WERI-Rb-1 (cell line): ENCODE data around the gene VSIG10L2.

Experiments used
- DNase-seq: peaks from one replicate; pipeline ENCODE4 v3.0.0-alpha.2; 2020
- H3K27ac ChIP-seq: fragments of 250-450 bp; sonication (Bioruptor Pico); 2 replicates; pipeline ENCODE4 v1.5.1; 2020; ENCODE audit warnings: mild to moderate bottlenecking, moderate library complexity
- H3K27me3 ChIP-seq: fragments of 250-450 bp; sonication (Bioruptor Pico); 2 replicates; pipeline ENCODE4 v1.5.1; 2021; ENCODE audit warnings: mild to moderate bottlenecking, low read depth, moderate library complexity; ENCODE audit not compliant: insufficient read depth, severe bottlenecking
- H3K36me3 ChIP-seq: fragments of 250-450 bp; sonication (Bioruptor Pico); 2 replicates; pipeline ENCODE4 v1.5.1; 2020; ENCODE audit warnings: mild to moderate bottlenecking, moderate library complexity
- H3K4me3 ChIP-seq: 2 replicates; pipeline ENCODE4 v1.5.1; 2011; ENCODE audit warnings: low read depth, mild to moderate bottlenecking, control low read depth, low read length
- H3K9me3 ChIP-seq: fragments of 250-450 bp; sonication (Bioruptor Pico); 2 replicates; pipeline ENCODE4 v1.5.1; 2021; ENCODE audit warnings: mild to moderate bottlenecking, moderate library complexity; ENCODE audit not compliant: severe bottlenecking
- TF ChIP-seq, protein P1 (sequence below): IDR thresholded peaks from 2 replicates; pipeline ENCODE4 v1.5.1; 2011; ENCODE audit warnings: low read depth, mild to moderate bottlenecking, control low read depth, inconsistent platforms, low read length

VSIG10L2 gene

DNA sequence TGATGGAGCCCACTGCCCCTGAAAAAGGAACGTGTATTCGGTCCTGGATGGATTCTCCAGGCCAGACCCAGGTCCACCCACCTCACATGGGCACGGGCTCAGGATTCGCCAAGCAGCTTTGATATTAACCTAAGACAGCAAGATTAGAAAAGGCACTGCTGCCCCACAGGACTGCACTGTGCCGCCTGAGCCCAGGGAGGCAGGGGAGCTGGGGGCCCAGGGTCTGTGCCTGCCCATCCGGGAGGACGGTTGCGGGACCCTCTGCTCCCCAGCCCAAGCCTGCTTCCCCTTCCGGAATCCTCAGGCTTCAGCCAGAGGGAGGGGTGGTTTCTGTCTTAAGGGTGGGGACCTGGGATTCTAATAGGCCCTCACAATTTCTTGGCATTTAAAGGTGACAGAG lies 13.5 kb upstream of the VSIG10L2 start:
- no peaks in the 10 kb centered on the region for H3K27me3 ChIP-seq

DNA sequence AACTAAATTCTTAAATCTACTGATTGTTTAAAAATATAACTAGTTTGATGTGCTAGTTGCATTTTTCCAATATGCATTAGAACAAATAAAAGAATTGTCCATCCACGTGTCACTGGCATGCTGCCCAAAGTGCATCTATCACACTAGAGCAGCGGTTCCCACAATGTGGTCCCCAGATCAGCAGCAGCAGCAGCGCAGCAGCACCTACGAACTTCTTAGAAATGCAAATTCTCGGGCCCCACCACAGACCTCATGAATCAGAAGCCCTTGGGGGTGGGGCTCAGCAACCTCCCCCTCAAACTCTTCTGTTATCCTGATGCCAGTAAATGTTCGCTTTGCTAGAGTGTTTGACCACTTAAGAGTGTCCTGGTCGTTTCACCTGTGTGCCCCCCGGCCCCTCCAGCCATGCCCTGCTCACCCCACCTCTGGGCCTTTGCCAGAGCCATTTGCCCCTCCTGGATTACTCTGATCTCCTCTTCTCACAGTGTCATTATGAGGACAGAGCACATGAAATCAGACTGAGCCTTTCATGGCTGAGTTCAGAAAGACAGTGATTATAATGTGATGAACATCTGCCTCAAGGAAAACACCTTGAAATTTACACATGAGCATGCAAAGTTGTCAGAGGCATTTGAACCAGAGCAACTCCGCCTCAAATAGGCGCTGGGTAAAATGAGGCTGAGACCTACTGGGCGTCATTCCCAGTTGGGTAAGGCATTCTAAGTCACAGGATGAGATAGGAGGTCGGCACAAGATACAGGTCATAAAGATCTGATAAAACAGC lies 12.6 kb upstream of the VSIG10L2 start:
- TF ChIP-seq, protein P1, sequence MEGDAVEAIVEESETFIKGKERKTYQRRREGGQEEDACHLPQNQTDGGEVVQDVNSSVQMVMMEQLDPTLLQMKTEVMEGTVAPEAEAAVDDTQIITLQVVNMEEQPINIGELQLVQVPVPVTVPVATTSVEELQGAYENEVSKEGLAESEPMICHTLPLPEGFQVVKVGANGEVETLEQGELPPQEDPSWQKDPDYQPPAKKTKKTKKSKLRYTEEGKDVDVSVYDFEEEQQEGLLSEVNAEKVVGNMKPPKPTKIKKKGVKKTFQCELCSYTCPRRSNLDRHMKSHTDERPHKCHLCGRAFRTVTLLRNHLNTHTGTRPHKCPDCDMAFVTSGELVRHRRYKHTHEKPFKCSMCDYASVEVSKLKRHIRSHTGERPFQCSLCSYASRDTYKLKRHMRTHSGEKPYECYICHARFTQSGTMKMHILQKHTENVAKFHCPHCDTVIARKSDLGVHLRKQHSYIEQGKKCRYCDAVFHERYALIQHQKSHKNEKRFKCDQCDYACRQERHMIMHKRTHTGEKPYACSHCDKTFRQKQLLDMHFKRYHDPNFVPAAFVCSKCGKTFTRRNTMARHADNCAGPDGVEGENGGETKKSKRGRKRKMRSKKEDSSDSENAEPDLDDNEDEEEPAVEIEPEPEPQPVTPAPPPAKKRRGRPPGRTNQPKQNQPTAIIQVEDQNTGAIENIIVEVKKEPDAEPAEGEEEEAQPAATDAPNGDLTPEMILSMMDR = no peak
- no peaks in the 10 kb centered on the region for H3K36me3 ChIP-seq
- H3K4me3 ChIP-seq = no peak overlapping the region
- no peak for DNase-seq
- H3K27ac ChIP-seq = no peak overlapping the region
- no peaks in the 10 kb centered on the region for H3K27me3 ChIP-seq
- no peaks in the 10 kb centered on the region for H3K9me3 ChIP-seq

More for the DNA sequence above, 13.5 kb upstream of the VSIG10L2 start:
- DNase-seq = no peak
- Histone ChIP-seq H3K27ac (no peak overlapping the region), H3K4me3 (no peak overlapping the region), H3K36me3 (no peaks in the 10 kb centered on the region), H3K9me3 (no peaks in the 10 kb centered on the region)
- TF ChIP-seq, protein P1 = no peak

DNA sequence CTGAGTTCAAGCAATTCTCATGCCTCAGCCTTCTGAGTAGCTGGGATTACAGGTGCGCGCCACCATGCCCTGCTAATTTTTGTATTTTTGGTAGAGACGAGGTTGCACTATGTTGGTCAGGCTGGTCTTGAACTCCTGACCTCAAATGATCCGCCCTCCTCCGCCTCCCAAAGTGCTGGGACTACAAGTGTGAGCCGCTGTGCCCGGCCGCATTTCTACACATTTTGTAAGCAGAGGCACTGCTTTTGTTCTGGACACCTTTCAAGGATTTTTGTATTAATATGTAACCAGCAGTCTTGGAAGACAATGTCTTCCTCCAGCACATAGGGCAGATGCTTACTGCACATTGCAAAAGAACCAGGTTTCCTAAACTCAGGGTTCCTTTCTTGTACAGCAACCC lies 11.4 kb upstream of the VSIG10L2 start:
- H3K9me3 ChIP-seq = no peaks in the 10 kb centered on the region

DNA sequence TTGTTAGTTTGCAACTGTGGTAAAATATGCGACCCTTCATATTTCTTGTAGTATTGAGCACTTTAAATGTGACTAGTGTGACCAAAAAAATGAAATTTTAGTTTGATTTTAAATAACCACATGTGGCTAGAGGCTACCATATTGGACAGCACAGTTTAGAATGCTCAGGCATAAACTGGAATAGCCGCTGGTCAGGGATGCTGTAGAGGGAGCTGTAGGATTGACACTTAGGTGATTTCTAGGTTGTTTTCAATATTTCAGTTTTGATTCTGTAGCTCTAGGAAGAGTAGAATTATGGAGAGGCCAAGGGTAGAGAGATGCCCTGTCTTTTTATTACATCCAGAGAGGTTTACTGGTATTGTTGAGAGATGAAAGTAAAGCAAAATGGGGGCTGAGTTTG lies 10.8 kb upstream of the VSIG10L2 start:
- no peak for DNase-seq
- H3K27ac ChIP-seq = no peak overlapping the region
- TF ChIP-seq, protein P1 = 0 out of 2 replicates have a peak, but pooled peaks have one; percentile 2
- H3K36me3 ChIP-seq = no peaks in the 10 kb centered on the region
- no peak overlapping the region for H3K4me3 ChIP-seq
- H3K9me3 ChIP-seq = no peaks in the 10 kb centered on the region
- no peaks in the 10 kb centered on the region for H3K27me3 ChIP-seq

More for the DNA sequence above, 11.4 kb upstream of the VSIG10L2 start:
- Histone ChIP-seq H3K4me3 (no peak overlapping the region), H3K36me3 (no peaks in the 10 kb centered on the region), H3K27ac (no peak overlapping the region), H3K27me3 (no peaks in the 10 kb centered on the region)
- DNase-seq = no peak
- TF ChIP-seq, protein P1 = no peak

DNA sequence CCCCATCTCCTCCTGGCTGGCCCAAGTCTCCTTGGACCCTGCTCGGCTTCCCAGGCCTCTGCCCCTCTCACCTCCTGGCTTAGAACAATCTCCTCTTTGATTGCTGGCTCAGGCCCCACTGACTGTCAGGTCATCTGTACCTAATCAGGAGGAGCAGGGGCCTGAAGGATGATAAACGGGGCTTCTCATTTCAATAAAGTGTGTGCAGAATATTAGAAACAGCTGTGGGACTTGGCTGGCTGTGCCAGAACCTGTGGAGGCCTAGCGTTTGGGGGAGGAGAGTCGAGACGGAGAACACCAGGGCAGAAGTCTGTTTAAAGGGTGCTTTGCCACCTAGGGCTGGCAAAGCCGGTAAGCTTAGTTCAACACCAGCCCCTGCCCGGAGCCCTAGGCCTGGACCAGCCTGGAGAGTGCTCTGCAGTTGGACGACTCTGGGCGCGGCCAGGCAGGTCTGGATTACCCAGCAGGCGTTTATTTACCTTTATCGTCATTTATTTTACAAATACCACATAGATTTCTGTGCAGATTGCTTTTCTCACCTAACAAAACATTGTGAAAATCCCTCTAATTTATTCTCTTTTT lies 10.1 kb upstream of the VSIG10L2 start:
- Histone ChIP-seq H3K4me3 (no peak overlapping the region), H3K9me3 (no peaks in the 10 kb centered on the region), H3K27ac (no peak overlapping the region), H3K27me3 (no peaks in the 10 kb centered on the region), H3K36me3 (no peaks in the 10 kb centered on the region)
- TF ChIP-seq, protein P1 = no peak
- no peak for DNase-seq
